BJ (cell line): ENCODE results near the gene CDH19. TPM values are rescaled to one million over a fixed set of nuclear protein-coding genes. Genes with fewer than 3 reads are reported as not detected.

ENCODE experiments used
- CTCF ChIA-PET: fragments of 350-600 bp; formaldehyde crosslinking; extraction: SDS; loops from one replicate; lab custom pipeline; 2021; ENCODE audit warnings: antibody characterized with exemption, inconsistent platforms; lab: Yijun Ruan, JAX
- POLR2A ChIA-PET: fragments of 300-600 bp; sonication (Branson Sonifier 250); formaldehyde crosslinking; extraction: SDS; loops from one replicate; lab custom pipeline; 2021; ENCODE audit warnings: antibody characterized with exemption; lab: Charles Lee
- DNase-seq: peaks from one replicate; pipeline ENCODE4 v3.0.0-alpha.2; 2011; ENCODE audit warnings: low read depth
- H3K27me3 ChIP-seq: 2 replicates; pipeline ENCODE4 v1.6.0; 2011; ENCODE audit warnings: low read length; ENCODE audit not compliant: control insufficient read depth, insufficient read depth
- H3K36me3 ChIP-seq: 2 replicates; pipeline ENCODE4 v1.5.1; 2011; ENCODE audit warnings: low read length; ENCODE audit not compliant: control insufficient read depth, insufficient read depth
- H3K4me3 ChIP-seq: 2 replicates; pipeline ENCODE4 v1.5.1; 2011; ENCODE audit warnings: low read depth, mild to moderate bottlenecking, control low read depth, low read length
- polyA plus RNA-seq: library from polyadenylated mRNA; depleted of rRNA; stranded (reverse); fragments of >200 nt; gene quantifications from 2 replicates; pipeline ENCODE4 v1.2.3, GENCODE V29; 2011
- TF ChIP-seq, protein P1 (sequence below): IDR thresholded peaks from 2 replicates; pipeline ENCODE4 v1.5.1; 2011; ENCODE audit warnings: low read depth, mild to moderate bottlenecking, control low read depth, inconsistent platforms, low read length, moderate library complexity; ENCODE audit not compliant: insufficient read depth

The CDH19 gene
- polyA plus RNA-seq, 1 experiment: not detected

GRCh38 chr18:66623821-66624220 is 19.9 kb upstream of the CDH19 start:
- H3K36me3 ChIP-seq: no peaks in the 10 kb centered on the region
- no peak overlapping the region for H3K4me3 ChIP-seq
- TF ChIP-seq, protein P1, sequence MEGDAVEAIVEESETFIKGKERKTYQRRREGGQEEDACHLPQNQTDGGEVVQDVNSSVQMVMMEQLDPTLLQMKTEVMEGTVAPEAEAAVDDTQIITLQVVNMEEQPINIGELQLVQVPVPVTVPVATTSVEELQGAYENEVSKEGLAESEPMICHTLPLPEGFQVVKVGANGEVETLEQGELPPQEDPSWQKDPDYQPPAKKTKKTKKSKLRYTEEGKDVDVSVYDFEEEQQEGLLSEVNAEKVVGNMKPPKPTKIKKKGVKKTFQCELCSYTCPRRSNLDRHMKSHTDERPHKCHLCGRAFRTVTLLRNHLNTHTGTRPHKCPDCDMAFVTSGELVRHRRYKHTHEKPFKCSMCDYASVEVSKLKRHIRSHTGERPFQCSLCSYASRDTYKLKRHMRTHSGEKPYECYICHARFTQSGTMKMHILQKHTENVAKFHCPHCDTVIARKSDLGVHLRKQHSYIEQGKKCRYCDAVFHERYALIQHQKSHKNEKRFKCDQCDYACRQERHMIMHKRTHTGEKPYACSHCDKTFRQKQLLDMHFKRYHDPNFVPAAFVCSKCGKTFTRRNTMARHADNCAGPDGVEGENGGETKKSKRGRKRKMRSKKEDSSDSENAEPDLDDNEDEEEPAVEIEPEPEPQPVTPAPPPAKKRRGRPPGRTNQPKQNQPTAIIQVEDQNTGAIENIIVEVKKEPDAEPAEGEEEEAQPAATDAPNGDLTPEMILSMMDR: no peak
- no peaks in the 10 kb centered on the region for H3K27me3 ChIP-seq
- POLR2A ChIA-PET: no interaction called here
- CTCF ChIA-PET: no interaction called here
- no peak for DNase-seq

GRCh38 chr18:66621816-66622576 is 18.1 kb upstream of the CDH19 start:
- TF ChIP-seq, protein P1: no peak
- no peak for DNase-seq
- ChIA-PET CTCF (no interaction called here), POLR2A (no interaction called here)
- no peaks in the 10 kb centered on the region for H3K27me3 ChIP-seq
- H3K4me3 ChIP-seq: no peak overlapping the region
- no peaks in the 10 kb centered on the region for H3K36me3 ChIP-seq

- no peak for DNase-seq
- no peaks in the 10 kb centered on the region for H3K27me3 ChIP-seq
- H3K4me3 ChIP-seq: no peak overlapping the region
- TF ChIP-seq, protein P1: no peak
- POLR2A ChIA-PET: no interaction called here
- no peaks in the 10 kb centered on the region for H3K36me3 ChIP-seq
- CTCF ChIA-PET: no interaction called here
These were observed 12.7 kb upstream of the CDH19 start for GRCh38 chr18:66616523-66616983.

DNA sequence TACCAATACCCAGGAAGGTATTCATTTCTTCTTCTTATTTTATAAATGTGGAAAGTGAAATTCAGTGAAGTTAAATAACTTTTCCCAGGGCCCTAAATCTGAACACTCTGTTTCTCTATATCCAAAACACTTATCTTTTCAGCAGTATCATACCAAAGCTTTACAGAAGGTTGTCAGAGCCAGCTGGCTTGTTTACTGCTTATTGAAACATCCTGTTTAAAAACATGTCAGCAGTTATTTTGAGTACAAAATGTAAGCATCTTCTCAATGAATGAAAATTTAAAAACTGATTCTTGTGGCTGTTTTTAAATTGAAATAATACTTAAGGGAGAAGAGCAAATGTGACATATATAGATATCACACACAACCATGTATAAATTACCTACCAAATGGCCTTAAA is 11.3 kb upstream of the CDH19 start:
- H3K36me3 ChIP-seq: no peaks in the 10 kb centered on the region
- ChIA-PET POLR2A (no interaction called here), CTCF (no interaction called here)
- no peaks in the 10 kb centered on the region for H3K27me3 ChIP-seq
- TF ChIP-seq, protein P1: no peak
- H3K4me3 ChIP-seq: no peak overlapping the region
- DNase-seq: no peak

GRCh38 chr18:66607632-66608031 is 3.7 kb upstream of the CDH19 start:
- ChIA-PET CTCF (no interaction called here), POLR2A (no interaction called here)
- no peak for DNase-seq
- H3K27me3 ChIP-seq: no peaks in the 10 kb centered on the region
- TF ChIP-seq, protein P1: no peak
- no peak overlapping the region for H3K4me3 ChIP-seq
- H3K36me3 ChIP-seq: no peaks in the 10 kb centered on the region
